Activated CD4-positive, alpha-beta T cell treated with anti-CD3 and anti-CD28 coated beads, Interleukin-2, amount 50 U/mL, for 16 hours (primary cell): ENCODE measurements around the gene NPAS1.
"Not testable (repeated sequence)": the region's sequence is repeated elsewhere in the genome, so short reads cannot be mapped to it uniquely, and the experiment has no call there.

ENCODE experiments used
- DNase-seq: peaks from one replicate; pipeline ENCODE4 v3.0.0-alpha.2; 2020

Gene NPAS1

GRCh38 chr19:47047763-47048405 is 28.2 kb downstream of the NPAS1 start:
- DNase-seq: peak; percentile 91

GRCh38 chr19:47049307-47049700 is 29.7 kb downstream of the NPAS1 start:
- DNase-seq: no peak

- DNase-seq: not testable (repeated sequence)
Observed at GRCh38 chr19:47050562-47050961, 30.9 kb downstream of the NPAS1 start.

GRCh38 chr19:47056411-47056810 is 36.8 kb downstream of the NPAS1 start:
- DNase-seq: no peak

- no peak for DNase-seq
Observed at GRCh38 chr19:47057328-47057727, 37.7 kb downstream of the NPAS1 start.

GRCh38 chr19:47058621-47059022 is 39.0 kb downstream of the NPAS1 start:
- DNase-seq: no peak

- DNase-seq: no peak
Observed at GRCh38 chr19:47063874-47064273, 44.2 kb downstream of the NPAS1 start.

- DNase-seq: no peak
Observed at GRCh38 chr19:47065242-47065641, 45.6 kb downstream of the NPAS1 start.

GRCh38 chr19:47066376-47067214 is 47.0 kb downstream of the NPAS1 start:
- no peak for DNase-seq

- DNase-seq: no peak
Observed at GRCh38 chr19:47067215-47067847, 47.7 kb downstream of the NPAS1 start.

GRCh38 chr19:47068246-47068645 is 48.6 kb downstream of the NPAS1 start:
- DNase-seq: no peak

GRCh38 chr19:47068876-47069406 is 49.3 kb downstream of the NPAS1 start:
- no peak for DNase-seq

GRCh38 chr19:47069795-47070194 is 50.2 kb downstream of the NPAS1 start:
- no peak for DNase-seq

GRCh38 chr19:47070756-47071155 is 51.1 kb downstream of the NPAS1 start:
- no peak for DNase-seq

GRCh38 chr19:47071731-47072130 is 52.1 kb downstream of the NPAS1 start:
- no peak for DNase-seq

GRCh38 chr19:47072323-47072722 is 52.7 kb downstream of the NPAS1 start:
- no peak for DNase-seq

GRCh38 chr19:47073574-47073973 is 53.9 kb downstream of the NPAS1 start:
- no peak for DNase-seq

GRCh38 chr19:47074621-47075020 is 55.0 kb downstream of the NPAS1 start:
- DNase-seq: no peak

- DNase-seq: no peak
Observed at GRCh38 chr19:47075179-47075810, 55.7 kb downstream of the NPAS1 start.

- DNase-seq: no peak
Observed at GRCh38 chr19:47075941-47076340, 56.3 kb downstream of the NPAS1 start.

- not testable (repeated sequence) for DNase-seq
Observed at GRCh38 chr19:47078351-47078750, 58.7 kb downstream of the NPAS1 start.

GRCh38 chr19:47081095-47081494 is 61.5 kb downstream of the NPAS1 start:
- no peak for DNase-seq

- DNase-seq: no peak
Observed at GRCh38 chr19:47082493-47082892, 62.9 kb downstream of the NPAS1 start.
